HG03558 (cell line): ENCODE results near the gene PPP1R1A.

Experiments used
- ATAC-seq: cut with Tn5 transposase; IDR thresholded peaks from one replicate; pipeline ENCODE4 v1.9.1; 2021; ENCODE audit warnings: moderate number of reproducible peaks; ENCODE audit not compliant: unreplicated experiment; ENCODE audit errors: extremely low read depth

Gene PPP1R1A

GRCh38 chr12:54588110-54588889 is at the start of gene PPP1R1A:
TSS of gene PPP1R1A (minus strand) at chr12:54588659. CDS start at chr12:54588488, 171 bp downstream.
- ATAC-seq = no peak

GRCh38 chr12:54634795-54635194 is 46.3 kb upstream of the PPP1R1A start, which contains the start of gene LACRT:
TSS of gene LACRT (minus strand) at chr12:54634895. CDS start at chr12:54634841, 54 bp downstream.
- ATAC-seq = no peak

- ATAC-seq = no peak
Observed at GRCh38 chr12:54631988-54632728, 43.7 kb upstream of the PPP1R1A start.

- no peak for ATAC-seq
Observed at GRCh38 chr12:54631551-54631950, 43.1 kb upstream of the PPP1R1A start.

GRCh38 chr12:54629925-54630324 is 41.5 kb upstream of the PPP1R1A start:
- no peak for ATAC-seq

GRCh38 chr12:54628186-54628846 is 39.9 kb upstream of the PPP1R1A start:
- ATAC-seq = no peak

GRCh38 chr12:54627304-54627703 is 38.8 kb upstream of the PPP1R1A start:
- no peak for ATAC-seq

- no peak for ATAC-seq
Observed at GRCh38 chr12:54625598-54625997, 37.1 kb upstream of the PPP1R1A start.

GRCh38 chr12:54624315-54625279 is 36.1 kb upstream of the PPP1R1A start:
- ATAC-seq = no peak

- ATAC-seq = no peak
Observed at GRCh38 chr12:54622463-54623183, 34.2 kb upstream of the PPP1R1A start.

GRCh38 chr12:54616933-54617680 is 28.6 kb upstream of the PPP1R1A start:
- ATAC-seq = no peak

GRCh38 chr12:54612225-54612750 is 23.8 kb upstream of the PPP1R1A start:
- ATAC-seq = no peak

- no peak for ATAC-seq
Observed at GRCh38 chr12:54611715-54612149, 23.3 kb upstream of the PPP1R1A start.

GRCh38 chr12:54608769-54609168 is 20.3 kb upstream of the PPP1R1A start:
- no peak for ATAC-seq

- no peak for ATAC-seq
Observed at GRCh38 chr12:54608156-54608555, 19.7 kb upstream of the PPP1R1A start.

- no peak for ATAC-seq
Observed at GRCh38 chr12:54606556-54606955, 18.1 kb upstream of the PPP1R1A start.

GRCh38 chr12:54605138-54605970 is 16.9 kb upstream of the PPP1R1A start:
- ATAC-seq = no peak
